ENCODE results near the gene LINS1.

LINS1 gene

GRCh38 chr15:100627789-100628395 lies 25.9 kb upstream of the LINS1 start:
- DNase-seq (ENCODE audit: extremely low spot score): peak; percentile 77
- CTCF ChIA-PET: interaction anchor here (0.6 to 1.5 kb wide), 2 partner anchors 380 to 508 kb away, joined by 3 to 9 read pairs; no protein-coding TSS in a partner anchor
- POLR2A ChIA-PET: no interaction called here
- TF ChIP-seq PKNOX1 (IDR thresholded peaks at IDR 0.05) (no peak), ZNF384 (IDR thresholded peaks at IDR 0.05) (no peak), FOXK2 (IDR thresholded peaks at IDR 0.05) (no peak), HDGF (IDR thresholded peaks at IDR 0.05; ENCODE audit: borderline replicate concordance) (no peak), CTBP1 (IDR thresholded peaks at IDR 0.05; ENCODE audit: borderline replicate concordance) (no peak), SP1 (IDR thresholded peaks at IDR 0.05) (no peak), L3MBTL2 (conservative IDR thresholded peaks at IDR 0.05) (no peak), BHLHE40 (IDR thresholded peaks at IDR 0.05; ENCODE audit: borderline replicate concordance) (no peak), ELF4 (IDR thresholded peaks at IDR 0.05) (no peak), NFRKB (IDR thresholded peaks at IDR 0.05) (no peak), FOXM1 (IDR thresholded peaks at IDR 0.05; ENCODE audit: borderline replicate concordance) (no peak), LEF1 (IDR thresholded peaks at IDR 0.05; ENCODE audit: borderline replicate concordance) (no peak), ARNT (IDR thresholded peaks at IDR 0.05) (no peak), SUZ12 (IDR thresholded peaks at IDR 0.05) (no peak), FOXA1 (IDR thresholded peaks at IDR 0.05) (no peak), TARDBP (IDR thresholded peaks at IDR 0.05) (no peak)

DNA sequence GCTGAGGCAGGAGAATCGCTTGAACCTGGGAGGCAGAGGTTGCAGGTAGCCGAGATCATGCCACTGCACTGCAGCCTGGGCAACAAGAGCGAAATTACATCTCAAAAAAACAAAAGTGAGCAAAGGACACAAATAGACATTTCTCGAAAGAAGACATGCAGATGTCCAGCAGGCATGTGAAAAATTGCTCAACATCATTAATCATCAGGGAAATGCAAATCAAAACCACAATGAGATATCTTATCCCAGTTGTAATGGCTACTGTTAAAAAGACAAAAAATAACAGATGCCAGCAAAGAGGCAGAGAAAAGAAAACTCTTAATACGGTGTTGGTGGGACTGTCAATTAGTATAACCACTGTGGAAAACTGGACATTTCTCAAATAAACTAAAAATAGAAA lies 21.3 kb upstream of the LINS1 start:
- POLR2A ChIA-PET: no interaction called here
- CTCF ChIA-PET: no interaction called here
- DNase-seq (ENCODE audit: extremely low spot score): no peak
- TF ChIP-seq L3MBTL2 (conservative IDR thresholded peaks at IDR 0.05) (no peak), FOXK2 (IDR thresholded peaks at IDR 0.05) (no peak), FOXM1 (IDR thresholded peaks at IDR 0.05; ENCODE audit: borderline replicate concordance) (no peak), BHLHE40 (IDR thresholded peaks at IDR 0.05; ENCODE audit: borderline replicate concordance) (no peak), TARDBP (IDR thresholded peaks at IDR 0.05) (no peak), LEF1 (IDR thresholded peaks at IDR 0.05; ENCODE audit: borderline replicate concordance) (no peak), PKNOX1 (IDR thresholded peaks at IDR 0.05) (no peak), ELF4 (IDR thresholded peaks at IDR 0.05) (no peak), NFRKB (IDR thresholded peaks at IDR 0.05) (no peak)

- no peak for DNase-seq (ENCODE audit: extremely low spot score)
- ChIA-PET POLR2A (no interaction called here), CTCF (interaction anchor here (1.4 kb wide), 1 partner anchor 392 kb away, joined by 5 read pairs; no protein-coding TSS in a partner anchor)
- TF ChIP-seq HDGF (IDR thresholded peaks at IDR 0.05; ENCODE audit: borderline replicate concordance): no peak
Observed at GRCh38 chr15:100616700-100617099, 14.7 kb upstream of the LINS1 start.

GRCh38 chr15:100615801-100616200 lies 13.8 kb upstream of the LINS1 start:
- CTCF ChIA-PET: no interaction called here
- POLR2A ChIA-PET: no interaction called here

GRCh38 chr15:100614918-100615317 lies 12.9 kb upstream of the LINS1 start:
- no peak for DNase-seq (ENCODE audit: extremely low spot score)
- POLR2A ChIA-PET: interaction anchor here (1.0 kb wide), 1 partner anchor 13 kb away, joined by 4 read pairs; the partner anchor contains the start of genes ASB7 and LINS1
- CTCF ChIA-PET: interaction anchor here (1.1 kb wide), 1 partner anchor 9 kb away, joined by 3 read pairs; no protein-coding TSS in a partner anchor
- TF ChIP-seq SUZ12 (IDR thresholded peaks at IDR 0.05) (no peak), FOXM1 (IDR thresholded peaks at IDR 0.05; ENCODE audit: borderline replicate concordance) (no peak), HDGF (IDR thresholded peaks at IDR 0.05; ENCODE audit: borderline replicate concordance) (no peak), FOXA1 (IDR thresholded peaks at IDR 0.05) (no peak), FOXK2 (IDR thresholded peaks at IDR 0.05) (no peak), PKNOX1 (IDR thresholded peaks at IDR 0.05) (no peak), CTBP1 (IDR thresholded peaks at IDR 0.05; ENCODE audit: borderline replicate concordance) (no peak), TARDBP (IDR thresholded peaks at IDR 0.05) (no peak), ARNT (IDR thresholded peaks at IDR 0.05) (no peak), LEF1 (IDR thresholded peaks at IDR 0.05; ENCODE audit: borderline replicate concordance) (no peak), NFRKB (IDR thresholded peaks at IDR 0.05) (no peak), BHLHE40 (IDR thresholded peaks at IDR 0.05; ENCODE audit: borderline replicate concordance) (no peak), ZNF384 (IDR thresholded peaks at IDR 0.05) (no peak)

More at GRCh38 chr15:100615801-100616200, 13.8 kb upstream of the LINS1 start:
- TF ChIP-seq FOXK2 (IDR thresholded peaks at IDR 0.05): no peak
- TF ChIP-seq HDGF (IDR thresholded peaks at IDR 0.05; ENCODE audit: borderline replicate concordance): no peak
- DNase-seq (ENCODE audit: extremely low spot score): no peak

- ChIA-PET POLR2A (interaction anchor here (1.0 kb wide), 1 partner anchor 12 kb away, joined by 4 read pairs; the partner anchor contains the start of genes ASB7 and LINS1), CTCF (interaction anchor here (0.6 to 1.1 kb wide), 2 partner anchors 10 to 16 kb away, joined by 3 read pairs; no protein-coding TSS in a partner anchor)
Observed at GRCh38 chr15:100614336-100614735, 12.4 kb upstream of the LINS1 start.

GRCh38 chr15:100613208-100613607 lies 11.2 kb upstream of the LINS1 start:
- no peak for DNase-seq (ENCODE audit: extremely low spot score)
- no peak for TF ChIP-seq NFRKB (IDR thresholded peaks at IDR 0.05)
- CTCF ChIA-PET: no interaction called here
- POLR2A ChIA-PET: no interaction called here

More at GRCh38 chr15:100614336-100614735, 12.4 kb upstream of the LINS1 start:
- no peak for DNase-seq (ENCODE audit: extremely low spot score)
- TF ChIP-seq HDGF (IDR thresholded peaks at IDR 0.05; ENCODE audit: borderline replicate concordance): no peak
